H9 (cell line): ENCODE measurements around the gene COMT. TPM values are rescaled to one million over a fixed set of nuclear protein-coding genes. Genes with fewer than 3 reads are reported as not detected.

Experiments used
- DNase-seq: peaks from one replicate; pipeline ENCODE4 v3.0.0-alpha.2; 2017
- H2AFZ ChIP-seq: one replicate; pipeline ENCODE4 v1.6.1; 2013; ENCODE audit warnings: mild to moderate bottlenecking, low read length, control low read depth, moderate library complexity
- H2AK5ac ChIP-seq: 2 replicates; pipeline ENCODE4 v1.6.1; 2013; ENCODE audit warnings: low read length, control low read depth, mixed read lengths; ENCODE audit not compliant: insufficient read length
- H2BK120ac ChIP-seq: one replicate; pipeline ENCODE4 v1.6.1; 2013; ENCODE audit warnings: low read depth, mild to moderate bottlenecking, low read length, control low read depth, inconsistent platforms; ENCODE audit not compliant: poor library complexity, severe bottlenecking
- H2BK12ac ChIP-seq: 2 replicates; pipeline ENCODE4 v1.6.1; 2013; ENCODE audit warnings: low read length, control low read depth, mixed read lengths, low read depth; ENCODE audit not compliant: insufficient read length
- H2BK15ac ChIP-seq: 2 replicates; pipeline ENCODE4 v1.6.1; 2013; ENCODE audit warnings: low read depth, low read length, control low read depth
- H2BK20ac ChIP-seq: one replicate; pipeline ENCODE4 v1.6.1; 2013; ENCODE audit warnings: low read depth, mild to moderate bottlenecking, low read length, control low read depth, inconsistent platforms; ENCODE audit not compliant: poor library complexity, severe bottlenecking
- H2BK5ac ChIP-seq: 2 replicates; pipeline ENCODE4 v1.6.1; 2013; ENCODE audit warnings: low read length, control low read depth, mixed read lengths; ENCODE audit not compliant: insufficient read length
- H3K14ac ChIP-seq: 2 replicates; pipeline ENCODE4 v1.6.1; 2013; ENCODE audit warnings: low read length, control low read depth; ENCODE audit not compliant: insufficient read depth
- H3K18ac ChIP-seq: 2 replicates; pipeline ENCODE4 v1.6.1; 2013; ENCODE audit warnings: low read depth, mild to moderate bottlenecking, mixed read lengths, low read length, control low read depth; ENCODE audit not compliant: insufficient read length
- H3K23ac ChIP-seq: 2 replicates; pipeline ENCODE4 v1.6.1; 2013; ENCODE audit warnings: low read length, control low read depth, mixed read lengths, low read depth; ENCODE audit not compliant: insufficient read length
- H3K23me2 ChIP-seq: 2 replicates; pipeline ENCODE4 v1.6.1; 2013; ENCODE audit warnings: low read depth, mild to moderate bottlenecking, mixed read lengths, low read length, control low read depth; ENCODE audit not compliant: insufficient read length, poor library complexity, severe bottlenecking
- H3K27ac ChIP-seq: 2 replicates; pipeline ENCODE4 v1.5.1; 2013; ENCODE audit warnings: low read length, control low read depth, mixed read lengths, low read depth; ENCODE audit not compliant: insufficient read length
- H3K27me3 ChIP-seq: 2 replicates; pipeline ENCODE4 v1.6.1; 2013; ENCODE audit warnings: low read length, control low read depth, inconsistent platforms; ENCODE audit not compliant: insufficient read depth
- H3K4ac ChIP-seq: 2 replicates; pipeline ENCODE4 v1.6.1; 2013; ENCODE audit warnings: low read depth, mild to moderate bottlenecking, control low read depth, inconsistent platforms, low read length, moderate library complexity
- H3K4me1 ChIP-seq: 2 replicates; pipeline ENCODE4 v1.6.1; 2013; ENCODE audit warnings: low read length, control low read depth, inconsistent platforms; ENCODE audit not compliant: insufficient read depth
- H3K4me2 ChIP-seq: 2 replicates; pipeline ENCODE4 v1.6.1; 2013; ENCODE audit warnings: low read length, control low read depth, mixed read lengths; ENCODE audit not compliant: insufficient read length, insufficient read depth
- H3K56ac ChIP-seq: 2 replicates; pipeline ENCODE4 v1.6.1; 2013; ENCODE audit warnings: low read depth, mild to moderate bottlenecking, mixed read lengths, low read length, control low read depth; ENCODE audit not compliant: insufficient read length
- H3K79me1 ChIP-seq: 2 replicates; pipeline ENCODE4 v1.6.1; 2013; ENCODE audit warnings: low read depth, mild to moderate bottlenecking, moderate library complexity, low read length, control low read depth, inconsistent platforms; ENCODE audit not compliant: insufficient read depth, poor library complexity, severe bottlenecking
- H3K79me2 ChIP-seq: 2 replicates; pipeline ENCODE4 v1.6.1; 2013; ENCODE audit warnings: low read length, control low read depth, inconsistent platforms; ENCODE audit not compliant: insufficient read depth
- H3K9ac ChIP-seq: 2 replicates; pipeline ENCODE4 v1.6.1; 2013; ENCODE audit warnings: low read length, control low read depth, mixed read lengths; ENCODE audit not compliant: insufficient read length; ENCODE audit errors: extremely low read depth
- H3K9me3 ChIP-seq: one replicate; pipeline ENCODE4 v1.6.1; 2013; ENCODE audit warnings: low read depth, low read length, inconsistent platforms; ENCODE audit not compliant: control insufficient read depth
- H3T11ph ChIP-seq: one replicate; pipeline ENCODE4 v1.6.1; 2013; ENCODE audit warnings: mild to moderate bottlenecking, low read length, control low read depth, inconsistent platforms
- H4K20me1 ChIP-seq: one replicate; pipeline ENCODE4 v1.6.1; 2013; ENCODE audit not compliant: control insufficient read depth, insufficient read length, insufficient read depth
- H4K5ac ChIP-seq: 2 replicates; pipeline ENCODE4 v1.6.1; 2013; ENCODE audit warnings: low read depth, mild to moderate bottlenecking, mixed read lengths, low read length, control low read depth; ENCODE audit not compliant: insufficient read length
- H4K8ac ChIP-seq: replicated peaks from 2 replicates; pipeline ENCODE4 v1.6.1; 2013; ENCODE audit warnings: low read length, control low read depth, mixed read lengths, low read depth; ENCODE audit not compliant: insufficient read length
- H4K91ac ChIP-seq: 2 replicates; pipeline ENCODE4 v1.6.1; 2013; ENCODE audit warnings: low read depth, mild to moderate bottlenecking, moderate library complexity, mixed read lengths, low read length, control low read depth; ENCODE audit not compliant: insufficient read length
- H3K27ac Mint-ChIP-seq, 3 experiments: 2 replicates in 2 of 3; 3 replicates in 1 of 3; pipeline ENCODE4 v1.8.0; 2020 to 2021; ENCODE audit warnings: mixed read lengths in 3 of 3, mild to moderate bottlenecking in 1 of 3, moderate library complexity in 1 of 3
- H3K27me3 Mint-ChIP-seq: 2 replicates; pipeline ENCODE4 v1.8.0; 2021; ENCODE audit warnings: low read depth, mild to moderate bottlenecking, moderate library complexity, mixed read lengths
- H3K36me3 Mint-ChIP-seq, 3 experiments: 2 replicates in 2 of 3; 3 replicates in 1 of 3; pipeline ENCODE4 v1.8.0; 2020 to 2021; ENCODE audit warnings: low read depth in 3 of 3, mixed read lengths in 3 of 3; ENCODE audit not compliant: insufficient read depth in 1 of 3
- H3K4me1 Mint-ChIP-seq, 2 experiments: 2 replicates each; pipeline ENCODE4 v1.8.0; 2020; ENCODE audit warnings: mixed read lengths in 2 of 2
- H3K4me3 Mint-ChIP-seq, 2 experiments: 2 replicates in 1 of 2; 3 replicates in 1 of 2; pipeline ENCODE4 v1.8.0; 2020 to 2021; ENCODE audit warnings: mild to moderate bottlenecking in 2 of 2, mixed read lengths in 2 of 2, moderate library complexity in 1 of 2
- H3K9me3 Mint-ChIP-seq, 2 experiments: 2 replicates in 1 of 2; 3 replicates in 1 of 2; pipeline ENCODE4 v1.8.0; 2020; ENCODE audit warnings: mild to moderate bottlenecking in 2 of 2, mixed read lengths in 2 of 2, moderate library complexity in 1 of 2
- WGBS: extraction: QIAGEN DNeasy Blood & Tissue Kit; methylation state at CpG from one replicate; pipeline ENCODE4 v1.1.7; 2013; ENCODE audit warnings: missing lambda C conversion rate, low lambda C conversion rate, mixed read lengths; ENCODE audit not compliant: insufficient read length; ENCODE audit errors: extremely low coverage; 5-methylcytosine and 5-hydroxymethylcytosine counted together
- total RNA-seq: library from RNA; stranded (reverse); gene quantifications from 2 replicates; pipeline ENCODE4 v1.2.1, GENCODE V29; 2021
- TF ChIP-seq, protein P1 (sequence below): fragments of 200-600 bp; sonication (generic); conservative IDR thresholded peaks from 3 replicates; pipeline ENCODE4 v1.8.0; 2021; ENCODE audit warnings: antibody characterized with exemption, mild to moderate bottlenecking

The COMT gene
- total RNA-seq, 1 experiment from 2014 or later: 42.2 TPM

DNA sequence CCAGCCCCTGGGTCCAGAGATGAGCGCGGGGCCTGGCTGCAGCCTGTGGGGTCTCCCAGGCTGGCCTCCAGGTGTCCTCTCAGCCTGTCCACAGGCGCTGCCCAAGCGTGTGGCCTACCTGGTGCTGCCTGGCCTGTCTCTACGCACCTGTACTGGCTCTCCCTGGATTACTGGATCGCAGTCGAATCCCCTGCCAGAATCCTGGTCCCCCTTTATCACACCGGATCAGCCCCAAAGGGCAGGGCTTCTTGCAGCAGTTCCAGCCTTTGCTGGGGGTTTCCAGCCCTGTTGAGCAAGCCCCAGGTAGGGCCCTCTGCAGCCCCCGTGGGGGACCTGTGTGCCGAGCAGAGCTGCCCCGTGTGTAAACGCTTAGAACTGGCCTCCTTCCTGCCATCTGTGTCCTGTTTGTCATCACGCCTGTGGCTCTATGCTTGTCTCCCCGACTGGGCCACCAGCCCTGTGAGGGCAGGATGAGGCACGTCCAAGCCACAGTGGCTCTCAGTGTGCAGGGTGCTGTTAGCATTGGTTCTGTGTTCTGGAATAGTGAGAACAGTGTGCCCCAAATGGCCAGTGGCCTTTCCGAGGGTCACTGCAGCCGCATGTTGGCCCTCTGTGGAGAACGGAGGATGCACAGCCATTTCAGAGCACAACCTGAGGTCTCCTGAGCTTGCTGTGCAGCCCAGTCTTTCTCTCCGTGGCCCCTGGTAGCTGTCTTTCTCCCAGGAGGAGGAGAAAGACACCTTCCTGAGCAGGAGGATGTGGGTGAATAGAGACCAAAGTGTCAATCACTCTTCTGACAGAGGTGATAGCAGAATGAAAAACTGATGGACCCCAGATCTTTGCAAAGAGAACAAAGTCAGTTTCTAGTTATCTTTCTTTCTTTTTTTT is 13.9 kb downstream of the COMT start:
- H3K27ac ChIP-seq: no peak overlapping the region

More for the DNA sequence above, 13.9 kb downstream of the COMT start:
- Histone ChIP-seq H3K23ac (no peak overlapping the region), H3K4me2 (no peak overlapping the region), H4K8ac (no peak overlapping the region), H4K91ac (no peak overlapping the region), H4K5ac (no peak overlapping the region), H3K4ac (no peak overlapping the region), H3K18ac (no peak overlapping the region), H3K79me2 (no peaks in the 10 kb centered on the region), H2BK15ac (no peak overlapping the region), H3K9ac (no peak overlapping the region), H4K20me1 (no peaks in the 10 kb centered on the region), H3K14ac (no peak overlapping the region; the same call in 1 of the 2 replicates), H2BK12ac (no peak overlapping the region), H3K56ac (no peak overlapping the region), H3K23me2 (no peaks in the 10 kb centered on the region), H2BK20ac (no peak overlapping the region), H3K4me1 (no peaks in the 10 kb centered on the region; the same call in 1 of the 2 replicates), H2AFZ (no peak overlapping the region), H3K9me3 (no peaks in the 10 kb centered on the region), H3K79me1 (no peaks in the 10 kb centered on the region), H2BK5ac (no peak overlapping the region), H3K27me3 (no peaks in the 10 kb centered on the region), H2AK5ac (no peak overlapping the region), H3T11ph (no peak overlapping the region), H2BK120ac (no peak overlapping the region)
- H3K4me1 Mint-ChIP-seq: peaks cover 14 to 28% of the 10 kb centered on the region in 2 experiments
- no peaks in the 10 kb centered on the region for H3K27me3 Mint-ChIP-seq
- DNase-seq: no peak
- no peak overlapping the region for H3K4me3 Mint-ChIP-seq
- H3K36me3 Mint-ChIP-seq: peaks cover 0 to 6% (median 4%) of the 10 kb centered on the region in 3 experiments; a peak in 4 of 7 replicates
- H3K9me3 Mint-ChIP-seq: no peaks in the 10 kb centered on the region; a peak in 1 of 5 replicates
- TF ChIP-seq, protein P1, sequence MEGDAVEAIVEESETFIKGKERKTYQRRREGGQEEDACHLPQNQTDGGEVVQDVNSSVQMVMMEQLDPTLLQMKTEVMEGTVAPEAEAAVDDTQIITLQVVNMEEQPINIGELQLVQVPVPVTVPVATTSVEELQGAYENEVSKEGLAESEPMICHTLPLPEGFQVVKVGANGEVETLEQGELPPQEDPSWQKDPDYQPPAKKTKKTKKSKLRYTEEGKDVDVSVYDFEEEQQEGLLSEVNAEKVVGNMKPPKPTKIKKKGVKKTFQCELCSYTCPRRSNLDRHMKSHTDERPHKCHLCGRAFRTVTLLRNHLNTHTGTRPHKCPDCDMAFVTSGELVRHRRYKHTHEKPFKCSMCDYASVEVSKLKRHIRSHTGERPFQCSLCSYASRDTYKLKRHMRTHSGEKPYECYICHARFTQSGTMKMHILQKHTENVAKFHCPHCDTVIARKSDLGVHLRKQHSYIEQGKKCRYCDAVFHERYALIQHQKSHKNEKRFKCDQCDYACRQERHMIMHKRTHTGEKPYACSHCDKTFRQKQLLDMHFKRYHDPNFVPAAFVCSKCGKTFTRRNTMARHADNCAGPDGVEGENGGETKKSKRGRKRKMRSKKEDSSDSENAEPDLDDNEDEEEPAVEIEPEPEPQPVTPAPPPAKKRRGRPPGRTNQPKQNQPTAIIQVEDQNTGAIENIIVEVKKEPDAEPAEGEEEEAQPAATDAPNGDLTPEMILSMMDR: no peak
- no peak overlapping the region; a peak in 1 of 7 replicates for H3K27ac Mint-ChIP-seq
- no CpG with 5 or more reads among the region's 19 CpGs for WGBS
